Measurements from ENCODE around the gene MAT2A. TPM values are rescaled to one million over a fixed set of nuclear protein-coding genes. Genes with fewer than 3 reads are reported as not detected.

The MAT2A gene
- total RNA-seq, 4 donors from 2014 or later: 223 to 1,046 (median 437) TPM

DNA sequence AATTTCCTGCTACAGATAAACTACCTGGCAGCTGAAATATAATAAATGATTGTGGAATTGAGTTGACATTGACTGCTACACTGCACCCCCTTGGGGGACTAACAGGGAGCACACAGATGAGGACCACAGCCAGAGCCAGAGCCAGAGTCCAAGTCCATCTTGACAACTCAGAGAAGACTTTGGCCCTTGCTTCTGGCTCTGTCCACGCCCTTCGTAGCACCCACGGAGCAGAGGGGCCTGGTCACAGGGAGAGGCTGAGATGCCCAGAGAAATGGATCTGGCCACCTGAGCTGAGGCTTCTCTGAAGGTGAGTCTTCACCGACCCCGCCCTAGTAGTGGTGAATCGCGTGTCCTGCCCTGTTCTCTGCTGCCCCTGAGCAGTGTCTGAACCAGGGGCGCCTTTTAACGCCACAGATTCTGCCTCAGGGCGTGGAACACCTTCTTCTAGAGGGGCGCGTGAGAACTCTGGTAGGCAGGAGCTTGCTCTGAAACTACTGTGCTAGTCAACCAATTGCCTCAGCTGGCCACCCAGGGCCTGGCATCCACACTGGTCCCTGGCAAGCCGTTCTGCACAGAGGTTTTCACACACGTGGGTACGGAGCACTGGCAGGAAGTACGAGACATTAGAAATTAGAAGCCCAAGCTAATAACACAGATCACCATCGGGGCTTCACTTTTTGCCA, 35.7 kb upstream of the MAT2A start:
- ATAC-seq (ENCODE audit: low FRiP score): no peak
- TF ChIP-seq, protein P1, sequence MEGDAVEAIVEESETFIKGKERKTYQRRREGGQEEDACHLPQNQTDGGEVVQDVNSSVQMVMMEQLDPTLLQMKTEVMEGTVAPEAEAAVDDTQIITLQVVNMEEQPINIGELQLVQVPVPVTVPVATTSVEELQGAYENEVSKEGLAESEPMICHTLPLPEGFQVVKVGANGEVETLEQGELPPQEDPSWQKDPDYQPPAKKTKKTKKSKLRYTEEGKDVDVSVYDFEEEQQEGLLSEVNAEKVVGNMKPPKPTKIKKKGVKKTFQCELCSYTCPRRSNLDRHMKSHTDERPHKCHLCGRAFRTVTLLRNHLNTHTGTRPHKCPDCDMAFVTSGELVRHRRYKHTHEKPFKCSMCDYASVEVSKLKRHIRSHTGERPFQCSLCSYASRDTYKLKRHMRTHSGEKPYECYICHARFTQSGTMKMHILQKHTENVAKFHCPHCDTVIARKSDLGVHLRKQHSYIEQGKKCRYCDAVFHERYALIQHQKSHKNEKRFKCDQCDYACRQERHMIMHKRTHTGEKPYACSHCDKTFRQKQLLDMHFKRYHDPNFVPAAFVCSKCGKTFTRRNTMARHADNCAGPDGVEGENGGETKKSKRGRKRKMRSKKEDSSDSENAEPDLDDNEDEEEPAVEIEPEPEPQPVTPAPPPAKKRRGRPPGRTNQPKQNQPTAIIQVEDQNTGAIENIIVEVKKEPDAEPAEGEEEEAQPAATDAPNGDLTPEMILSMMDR (IDR thresholded peaks at IDR 0.05): no peak
- DNase-seq (ENCODE audit: low spot score): no peak

DNA sequence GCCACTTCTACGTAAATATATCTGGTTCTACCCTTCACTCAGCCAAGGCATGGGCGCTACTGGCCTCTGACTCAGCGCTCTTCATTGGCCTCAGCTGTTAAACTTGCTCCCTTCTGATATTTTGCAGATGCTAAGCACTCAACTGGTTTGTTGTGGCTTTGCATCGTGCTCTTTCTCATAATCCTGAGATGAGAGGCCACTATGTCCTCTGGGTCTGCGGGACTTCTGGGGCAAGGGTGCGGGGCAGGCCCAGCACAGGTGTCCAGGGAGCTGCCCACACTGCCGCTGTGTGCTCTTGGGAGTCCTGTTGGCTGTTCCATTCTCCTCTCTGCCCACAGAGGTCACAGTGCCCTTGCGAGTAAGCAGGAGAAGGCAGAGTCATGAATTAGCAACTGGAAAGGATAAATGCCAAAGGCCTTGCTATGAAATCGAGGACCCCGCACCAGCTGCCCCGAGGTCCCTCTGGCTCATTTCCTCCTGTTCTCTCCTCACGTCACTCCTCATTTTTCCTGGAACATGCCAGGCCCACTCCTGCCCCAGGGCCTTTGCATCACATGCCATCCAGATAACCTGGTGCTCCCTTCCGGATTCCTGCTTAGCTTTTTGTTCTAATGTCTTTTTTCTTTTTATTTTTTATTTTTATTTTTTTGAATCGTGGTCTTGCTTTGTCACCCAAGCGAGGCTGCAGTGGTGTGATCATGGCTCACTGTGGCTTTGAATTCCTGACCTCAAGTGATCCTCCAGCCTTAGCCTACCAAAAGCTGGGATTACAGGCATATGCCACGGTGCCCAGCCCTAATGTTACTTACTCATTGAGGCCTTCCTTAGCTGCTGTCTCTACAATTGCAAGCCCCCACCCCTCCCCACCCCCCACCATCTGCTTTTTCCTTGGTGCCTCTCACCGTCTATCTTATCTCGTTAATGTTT, 34.9 kb upstream of the MAT2A start:
- ATAC-seq (ENCODE audit: low FRiP score) (no peak), DNase-seq (ENCODE audit: low spot score) (no peak)

DNA sequence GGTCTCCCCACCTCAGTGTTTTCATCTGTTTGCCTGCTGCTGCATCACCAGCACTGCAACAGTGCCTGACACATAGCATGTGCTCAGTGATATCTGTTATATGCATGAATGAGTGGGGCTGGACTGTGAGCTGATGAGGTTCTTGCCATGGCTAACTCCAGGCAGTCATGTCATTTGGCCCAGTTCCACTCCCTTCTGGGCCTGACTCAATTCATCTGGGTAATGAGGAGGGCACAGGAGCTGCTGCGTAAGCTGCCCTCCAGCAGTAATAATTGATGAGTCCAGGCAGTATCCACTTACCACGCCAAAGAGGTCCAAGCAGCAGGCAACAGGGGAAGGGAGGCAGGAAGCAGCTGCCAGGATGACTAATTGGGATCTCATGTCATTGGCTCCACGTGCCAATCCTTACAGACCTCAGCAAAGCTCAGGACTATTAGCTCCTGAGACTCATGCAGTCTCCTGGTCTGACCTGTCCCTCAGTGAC, 34.1 kb upstream of the MAT2A start:
- TF ChIP-seq, protein P1 (IDR thresholded peaks at IDR 0.05): no peak
- ATAC-seq (ENCODE audit: low FRiP score) (peak; percentile 95), DNase-seq (ENCODE audit: low spot score) (peak; percentile 47)

More for the DNA sequence above, 34.9 kb upstream of the MAT2A start:
- TF ChIP-seq, protein P1 (IDR thresholded peaks at IDR 0.05): no peak

DNA sequence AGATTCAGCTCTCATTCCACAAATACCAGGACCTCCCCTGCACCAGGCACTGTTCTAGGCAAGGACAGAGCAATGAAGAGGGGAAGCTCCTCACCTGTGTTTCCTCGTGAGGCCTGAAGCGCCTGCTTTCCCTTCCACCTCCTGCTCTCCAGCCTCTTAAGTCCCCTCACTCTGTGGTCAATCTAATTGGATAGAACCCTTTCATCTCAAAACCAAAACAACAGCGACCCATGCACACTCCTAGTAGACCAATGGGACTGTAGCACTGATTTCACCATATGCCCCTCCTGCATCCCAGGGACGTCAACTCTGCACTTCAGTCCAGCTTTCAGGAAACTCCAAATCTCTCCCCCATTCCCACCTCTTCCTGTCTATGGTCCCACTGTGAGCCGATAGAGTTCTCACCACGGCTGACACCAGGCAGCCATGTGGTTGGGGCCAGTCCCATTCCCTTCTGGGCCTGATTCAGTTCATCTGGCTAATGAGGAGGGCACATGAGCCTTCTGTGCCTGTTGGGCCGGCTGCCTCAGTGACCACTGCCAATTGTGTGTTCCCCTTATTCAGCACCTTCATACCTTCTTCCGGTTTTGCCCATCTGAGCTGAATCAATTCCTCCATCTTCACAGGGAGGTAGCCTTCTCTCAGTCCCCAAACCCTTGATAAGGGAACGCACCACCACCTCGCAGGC, 33.3 kb upstream of the MAT2A start:
- ATAC-seq (ENCODE audit: low FRiP score): peak; percentile 3
- TF ChIP-seq, protein P1 (IDR thresholded peaks at IDR 0.05): no peak
- DNase-seq (ENCODE audit: low spot score): no peak

DNA sequence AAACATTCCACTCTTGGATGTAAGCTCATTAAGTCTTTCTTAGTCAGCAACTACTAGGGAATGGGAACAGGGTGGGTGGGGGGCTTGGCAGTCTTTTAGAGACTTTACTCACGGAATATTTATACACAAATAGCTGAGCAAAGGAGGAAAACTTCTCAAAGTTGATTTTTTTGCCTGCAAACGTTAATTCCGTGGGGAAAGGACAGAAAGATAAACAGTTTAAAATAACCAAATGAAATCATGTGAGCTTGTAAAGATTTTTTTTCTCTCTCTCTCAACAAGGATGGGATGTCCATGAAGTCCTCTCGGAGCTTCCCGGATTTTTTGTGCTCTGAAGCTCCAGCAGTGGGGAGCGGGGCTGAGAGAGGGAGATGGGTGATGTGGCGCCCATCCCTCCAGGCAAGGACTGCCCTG, 32.2 kb upstream of the MAT2A start:
- ATAC-seq (ENCODE audit: low FRiP score): no peak
- DNase-seq (ENCODE audit: low spot score): no peak
- TF ChIP-seq, protein P1 (IDR thresholded peaks at IDR 0.05): no peak

DNA sequence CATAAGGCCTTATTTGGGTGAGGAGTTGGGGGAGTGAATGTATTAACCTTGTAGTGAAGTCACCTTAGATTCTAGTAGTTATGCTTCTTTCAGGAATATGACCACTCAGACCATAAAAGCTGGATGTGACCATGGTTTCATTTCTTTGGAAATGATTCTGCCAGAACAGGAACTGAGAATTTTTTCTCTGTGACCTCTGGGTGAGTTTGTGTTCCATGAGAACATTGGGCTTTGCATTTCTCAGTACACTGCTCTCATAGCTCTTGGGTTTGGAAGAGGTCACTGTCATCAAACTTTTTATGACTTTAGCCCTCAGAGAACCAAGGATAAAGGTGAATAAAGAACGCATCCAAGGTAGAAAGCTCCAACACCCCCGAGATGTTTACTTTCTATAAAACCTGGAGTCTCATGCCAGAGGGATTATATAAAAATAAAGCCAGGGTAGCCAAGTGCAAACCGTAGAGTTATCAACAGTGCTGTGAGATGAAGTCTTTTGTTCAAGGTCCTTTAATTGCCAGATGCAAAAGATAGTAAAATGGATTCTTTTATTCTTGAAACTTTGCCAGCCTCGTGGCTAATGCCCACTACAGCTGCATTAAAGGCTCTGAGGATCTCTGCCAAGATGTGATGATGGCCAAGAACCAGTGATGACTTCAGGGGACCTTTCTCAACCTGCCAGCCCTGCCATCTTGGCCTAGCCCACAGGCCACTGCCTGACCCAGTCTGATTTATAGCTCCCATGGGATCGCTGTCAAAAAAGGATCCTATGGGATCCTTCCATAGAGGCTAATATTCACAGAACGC, 27.8 kb upstream of the MAT2A start:
- TF ChIP-seq, protein P1 (IDR thresholded peaks at IDR 0.05): no peak
- ATAC-seq (ENCODE audit: low FRiP score) (peak; percentile 17), DNase-seq (ENCODE audit: low spot score) (no peak)

All from omental fat pad (tissue), 4 donors.